Loucy (cell line): Measurements from ENCODE around the gene CCDC137.

ENCODE experiments used
- H2AFZ ChIP-seq: fragments of 200-600 bp; sonication (generic); 2 replicates; pipeline ENCODE4 v1.6.0; 2016; ENCODE audit warnings: antibody characterized with exemption, mild to moderate bottlenecking, low read length, moderate library complexity
- H3F3A ChIP-seq: fragments of 200-600 bp; 2 replicates; pipeline ENCODE4 v1.6.0; 2016; ENCODE audit warnings: antibody characterized with exemption, low read depth, mild to moderate bottlenecking
- H3K27me3 ChIP-seq: fragments of 200-600 bp; sonication (generic); 2 replicates; pipeline ENCODE4 v1.6.1; 2014; ENCODE audit warnings: low read length, mild to moderate bottlenecking; ENCODE audit not compliant: insufficient read depth, poor library complexity, severe bottlenecking
- H3K36me3 ChIP-seq: fragments of 200-600 bp; sonication (generic); 2 replicates; pipeline ENCODE4 v1.6.1; 2016; ENCODE audit warnings: low read length; ENCODE audit not compliant: insufficient read depth
- H3K4me1 ChIP-seq: fragments of 200-600 bp; sonication (generic); 2 replicates; pipeline ENCODE4 v1.5.1; 2014; ENCODE audit warnings: low read length, mild to moderate bottlenecking; ENCODE audit not compliant: insufficient read depth, poor library complexity, severe bottlenecking
- H3K4me2 ChIP-seq: fragments of 200-600 bp; sonication (generic); 2 replicates; pipeline ENCODE4 v1.6.0; 2014; ENCODE audit warnings: antibody characterized with exemption, low read length, low read depth, mild to moderate bottlenecking; ENCODE audit not compliant: poor library complexity, severe bottlenecking
- H3K4me3 ChIP-seq: fragments of 200-600 bp; sonication (generic); 2 replicates; pipeline ENCODE4 v1.5.1; 2014; ENCODE audit warnings: low read length, mild to moderate bottlenecking, mixed read lengths; ENCODE audit not compliant: poor library complexity, severe bottlenecking
- H3K79me2 ChIP-seq: fragments of 200-600 bp; sonication (generic); 2 replicates; pipeline ENCODE4 v1.6.1; 2014; ENCODE audit warnings: low read length; ENCODE audit not compliant: insufficient read depth
- H3K9ac ChIP-seq: fragments of 200-600 bp; sonication (generic); 2 replicates; pipeline ENCODE4 v1.6.0; 2014; ENCODE audit warnings: mild to moderate bottlenecking, low read depth, low read length, moderate library complexity; ENCODE audit not compliant: poor library complexity, severe bottlenecking
- H3K9me2 ChIP-seq: fragments of 200-600 bp; sonication (generic); replicated peaks from 2 replicates; pipeline ENCODE4 v1.6.1; 2016; ENCODE audit warnings: low read depth, low read length, mixed read lengths
- H3K9me3 ChIP-seq: fragments of 200-600 bp; sonication (generic); 2 replicates; pipeline ENCODE4 v1.6.1; 2014; ENCODE audit warnings: mild to moderate bottlenecking, antibody characterized with exemption, low read length, low read depth; ENCODE audit not compliant: insufficient read depth
- H4K20me1 ChIP-seq: fragments of 200-600 bp; sonication (generic); 2 replicates; pipeline ENCODE4 v1.6.0; 2014; ENCODE audit warnings: antibody characterized with exemption, low read length, mild to moderate bottlenecking; ENCODE audit not compliant: insufficient read depth, poor library complexity, severe bottlenecking
- CTCF ChIP-seq: fragments of 200-600 bp; sonication (generic); conservative IDR thresholded peaks from 2 replicates; pipeline ENCODE4 v1.5.1; 2014; ENCODE audit warnings: mild to moderate bottlenecking, antibody characterized with exemption, low read length
- EZH2phosphoT487 ChIP-seq: fragments of 200-600 bp; IDR thresholded peaks from 2 replicates; pipeline ENCODE4 v1.6.1; 2018; ENCODE audit warnings: antibody characterized with exemption, mild to moderate bottlenecking, moderate library complexity, borderline replicate concordance

The CCDC137 gene

DNA sequence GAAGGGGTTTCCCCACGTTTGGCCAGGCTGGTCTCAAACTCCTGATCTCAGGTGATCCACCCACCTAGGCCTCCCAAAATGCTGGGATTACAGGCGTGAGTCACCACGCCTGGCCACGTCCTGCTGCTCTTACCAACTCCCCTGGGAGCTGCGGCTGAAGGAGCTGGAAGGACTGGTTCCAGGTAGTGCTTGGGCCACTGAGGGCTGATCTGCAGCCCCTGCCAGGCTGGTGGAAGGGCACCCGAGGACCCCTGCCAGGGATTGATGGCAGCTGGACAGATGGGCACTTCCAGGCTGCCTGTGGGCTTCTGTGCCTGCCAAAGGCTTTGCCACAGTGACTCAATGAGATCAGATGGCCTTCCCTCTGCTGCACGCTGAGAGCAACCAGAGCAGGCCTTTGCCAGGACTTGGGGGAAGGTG is 2.5 kb upstream of the CCDC137 start:
- no peak overlapping the region for H2AFZ ChIP-seq
- H3K27me3 ChIP-seq = no peaks in the 10 kb centered on the region
- H3K9me3 ChIP-seq = no peaks in the 10 kb centered on the region
- H3K4me1 ChIP-seq = peaks cover 38% of the 10 kb centered on the region
- TF ChIP-seq EZH2phosphoT487 (no peak), CTCF (no peak)
- H3K36me3 ChIP-seq = no peaks in the 10 kb centered on the region
- no peak overlapping the region for H3K9ac ChIP-seq
- H3K4me2 ChIP-seq = no peak overlapping the region
- no peaks in the 10 kb centered on the region for H3K9me2 ChIP-seq
- H3K79me2 ChIP-seq = peaks cover 47% of the 10 kb centered on the region
- peaks cover 8% of the 10 kb centered on the region for H3F3A ChIP-seq
- H4K20me1 ChIP-seq = peaks cover 10% of the 10 kb centered on the region
- H3K4me3 ChIP-seq = no peak overlapping the region

GRCh38 chr17:81665205-81666091 is 1.1 kb upstream of the CCDC137 start:
- H2AFZ ChIP-seq = peak overlapping the region; percentile 53; the same call in 1 of the 2 replicates
- H3K4me3 ChIP-seq = peak overlapping the region; percentile 98
- TF ChIP-seq CTCF (no peak), EZH2phosphoT487 (no peak)
- H4K20me1 ChIP-seq = peaks cover 18% of the 10 kb centered on the region
- H3K27me3 ChIP-seq = no peaks in the 10 kb centered on the region
- no peaks in the 10 kb centered on the region for H3K36me3 ChIP-seq
- peaks cover 61% of the 10 kb centered on the region for H3K79me2 ChIP-seq
- H3F3A ChIP-seq = peaks cover 8% of the 10 kb centered on the region
- H3K9me3 ChIP-seq = no peaks in the 10 kb centered on the region
- no peaks in the 10 kb centered on the region for H3K9me2 ChIP-seq
- H3K9ac ChIP-seq = peak overlapping the region; percentile 99
- H3K4me2 ChIP-seq = peak overlapping the region; percentile 98
- peaks cover 38% of the 10 kb centered on the region for H3K4me1 ChIP-seq

GRCh38 chr17:81666092-81666341 is 520 bp upstream of the CCDC137 start:
- Histone ChIP-seq H3K4me1 (peaks cover 38% of the 10 kb centered on the region), H2AFZ (peak overlapping the region; percentile 53), H3K9me3 (no peaks in the 10 kb centered on the region), H3K36me3 (no peaks in the 10 kb centered on the region; the same call in 1 of the 2 replicates), H3F3A (peaks cover 8% of the 10 kb centered on the region), H3K9me2 (no peaks in the 10 kb centered on the region), H4K20me1 (peaks cover 18% of the 10 kb centered on the region), H3K4me3 (peak overlapping the region; percentile 98), H3K9ac (peak overlapping the region; percentile 99), H3K27me3 (no peaks in the 10 kb centered on the region), H3K79me2 (peaks cover 62% of the 10 kb centered on the region), H3K4me2 (peak overlapping the region; percentile 98)
- no peak for TF ChIP-seq CTCF
- no peak for TF ChIP-seq EZH2phosphoT487
